K562 (cell line): ENCODE data around the gene CSE1L. TPM values are rescaled to one million over a fixed set of nuclear protein-coding genes. Genes with fewer than 3 reads are reported as not detected.

Experiments
- ARID4B ChIP-seq: sonication (generic); formaldehyde crosslinking; IDR thresholded peaks from 2 replicates; pipeline ENCODE4 v1.8.0; 2022; ENCODE audit warnings: mild to moderate bottlenecking, missing genetic modification reagents
- C11orf30 ChIP-seq: fragments of 450-650 bp; IDR thresholded peaks from 2 replicates; pipeline ENCODE4 v1.6.1; 2016; ENCODE audit warnings: low read depth, mild to moderate bottlenecking
- CCAR2 ChIP-seq: fragments of 200-400 bp; formaldehyde crosslinking; IDR thresholded peaks from 2 replicates; pipeline ENCODE4 v1.6.1; 2017; ENCODE audit warnings: mild to moderate bottlenecking, low read depth, low read length
- EWSR1 ChIP-seq: fragments of 450-650 bp; IDR thresholded peaks from 2 replicates; pipeline ENCODE4 v1.6.1; 2018; ENCODE audit warnings: borderline replicate concordance, mild to moderate bottlenecking, low read depth, moderate library complexity; ENCODE audit not compliant: partially characterized antibody
- FOXJ3 ChIP-seq: sonication (generic); formaldehyde crosslinking; IDR thresholded peaks from 2 replicates; pipeline ENCODE4 v1.4.0; 2020; ENCODE audit warnings: mild to moderate bottlenecking, missing genetic modification reagents
- HLTF ChIP-seq: fragments of 450-650 bp; IDR thresholded peaks from 2 replicates; pipeline ENCODE4 v1.6.1; 2016
- MAFG ChIP-seq: fragments of 450-650 bp; conservative IDR thresholded peaks from 2 replicates; pipeline ENCODE4 v1.6.1; 2016; ENCODE audit warnings: missing genetic modification characterization, missing compliant biosample characterization
- MAFK ChIP-seq: IDR thresholded peaks from 2 replicates; pipeline ENCODE4 v1.6.1; 2011; ENCODE audit warnings: low read length, improper control_type of control experiment
- ZBTB17 ChIP-seq: fragments of 450-650 bp; formaldehyde crosslinking; IDR thresholded peaks from 2 replicates; pipeline ENCODE4 v1.4.0; 2020; ENCODE audit warnings: mild to moderate bottlenecking
- ZNF316 ChIP-seq: fragments of 450-650 bp; IDR thresholded peaks from 2 replicates; pipeline ENCODE4 v1.6.1; 2016
- polyA plus RNA-seq, 8 experiments: library from polyadenylated mRNA; depleted of rRNA in 4 of 8; stranded (reverse) in 5 of 8; unstranded in 3 of 8; fragments of >200 nt; fragmentation: Nextera tagmentation in 2 of 8; fragmentation: Illumina TruSeq in 1 of 8; extraction: Ambion mirVana in 2 of 8; extraction: Trizol in 1 of 8; gene quantifications; 2 replicates each; pipeline versions ENCODE4 v1.2.1 to v1.2.3, GENCODE V29; 2011 to 2014; ENCODE audit warnings: inconsistent platforms in 1 of 8, missing spikeins in 1 of 8
- total RNA-seq, 7 experiments: library from RNA; depleted of rRNA in 6 of 7; stranded (reverse); fragments of >200 nt in 6 of 7; fragmentation: Illumina TruSeq in 2 of 7; extraction: Trizol in 2 of 7; gene quantifications; 2 replicates each; pipeline versions ENCODE4 v1.2.1 to v1.2.3, GENCODE V29; 2011 to 2021; ENCODE audit warnings: low replicate concordance in 1 of 7
- TF ChIP-seq, protein P1 (sequence below): fragments of 200-600 bp; sonication (generic); IDR thresholded peaks from one replicate; pipeline ENCODE4 v1.6.1; 2012; ENCODE audit warnings: mild to moderate bottlenecking, low read depth, low read length, inconsistent platforms

CSE1L gene
- total and polyA plus RNA-seq, 9 of the 15 experiments (the other 6 are each of a cell fraction or from before 2014, with no cell fraction given), result 138 to 280 (median 209) TPM

GRCh38 chr20:49115564-49115963, 69.5 kb downstream of the CSE1L start (continued):
- TF ChIP-seq, protein P1, sequence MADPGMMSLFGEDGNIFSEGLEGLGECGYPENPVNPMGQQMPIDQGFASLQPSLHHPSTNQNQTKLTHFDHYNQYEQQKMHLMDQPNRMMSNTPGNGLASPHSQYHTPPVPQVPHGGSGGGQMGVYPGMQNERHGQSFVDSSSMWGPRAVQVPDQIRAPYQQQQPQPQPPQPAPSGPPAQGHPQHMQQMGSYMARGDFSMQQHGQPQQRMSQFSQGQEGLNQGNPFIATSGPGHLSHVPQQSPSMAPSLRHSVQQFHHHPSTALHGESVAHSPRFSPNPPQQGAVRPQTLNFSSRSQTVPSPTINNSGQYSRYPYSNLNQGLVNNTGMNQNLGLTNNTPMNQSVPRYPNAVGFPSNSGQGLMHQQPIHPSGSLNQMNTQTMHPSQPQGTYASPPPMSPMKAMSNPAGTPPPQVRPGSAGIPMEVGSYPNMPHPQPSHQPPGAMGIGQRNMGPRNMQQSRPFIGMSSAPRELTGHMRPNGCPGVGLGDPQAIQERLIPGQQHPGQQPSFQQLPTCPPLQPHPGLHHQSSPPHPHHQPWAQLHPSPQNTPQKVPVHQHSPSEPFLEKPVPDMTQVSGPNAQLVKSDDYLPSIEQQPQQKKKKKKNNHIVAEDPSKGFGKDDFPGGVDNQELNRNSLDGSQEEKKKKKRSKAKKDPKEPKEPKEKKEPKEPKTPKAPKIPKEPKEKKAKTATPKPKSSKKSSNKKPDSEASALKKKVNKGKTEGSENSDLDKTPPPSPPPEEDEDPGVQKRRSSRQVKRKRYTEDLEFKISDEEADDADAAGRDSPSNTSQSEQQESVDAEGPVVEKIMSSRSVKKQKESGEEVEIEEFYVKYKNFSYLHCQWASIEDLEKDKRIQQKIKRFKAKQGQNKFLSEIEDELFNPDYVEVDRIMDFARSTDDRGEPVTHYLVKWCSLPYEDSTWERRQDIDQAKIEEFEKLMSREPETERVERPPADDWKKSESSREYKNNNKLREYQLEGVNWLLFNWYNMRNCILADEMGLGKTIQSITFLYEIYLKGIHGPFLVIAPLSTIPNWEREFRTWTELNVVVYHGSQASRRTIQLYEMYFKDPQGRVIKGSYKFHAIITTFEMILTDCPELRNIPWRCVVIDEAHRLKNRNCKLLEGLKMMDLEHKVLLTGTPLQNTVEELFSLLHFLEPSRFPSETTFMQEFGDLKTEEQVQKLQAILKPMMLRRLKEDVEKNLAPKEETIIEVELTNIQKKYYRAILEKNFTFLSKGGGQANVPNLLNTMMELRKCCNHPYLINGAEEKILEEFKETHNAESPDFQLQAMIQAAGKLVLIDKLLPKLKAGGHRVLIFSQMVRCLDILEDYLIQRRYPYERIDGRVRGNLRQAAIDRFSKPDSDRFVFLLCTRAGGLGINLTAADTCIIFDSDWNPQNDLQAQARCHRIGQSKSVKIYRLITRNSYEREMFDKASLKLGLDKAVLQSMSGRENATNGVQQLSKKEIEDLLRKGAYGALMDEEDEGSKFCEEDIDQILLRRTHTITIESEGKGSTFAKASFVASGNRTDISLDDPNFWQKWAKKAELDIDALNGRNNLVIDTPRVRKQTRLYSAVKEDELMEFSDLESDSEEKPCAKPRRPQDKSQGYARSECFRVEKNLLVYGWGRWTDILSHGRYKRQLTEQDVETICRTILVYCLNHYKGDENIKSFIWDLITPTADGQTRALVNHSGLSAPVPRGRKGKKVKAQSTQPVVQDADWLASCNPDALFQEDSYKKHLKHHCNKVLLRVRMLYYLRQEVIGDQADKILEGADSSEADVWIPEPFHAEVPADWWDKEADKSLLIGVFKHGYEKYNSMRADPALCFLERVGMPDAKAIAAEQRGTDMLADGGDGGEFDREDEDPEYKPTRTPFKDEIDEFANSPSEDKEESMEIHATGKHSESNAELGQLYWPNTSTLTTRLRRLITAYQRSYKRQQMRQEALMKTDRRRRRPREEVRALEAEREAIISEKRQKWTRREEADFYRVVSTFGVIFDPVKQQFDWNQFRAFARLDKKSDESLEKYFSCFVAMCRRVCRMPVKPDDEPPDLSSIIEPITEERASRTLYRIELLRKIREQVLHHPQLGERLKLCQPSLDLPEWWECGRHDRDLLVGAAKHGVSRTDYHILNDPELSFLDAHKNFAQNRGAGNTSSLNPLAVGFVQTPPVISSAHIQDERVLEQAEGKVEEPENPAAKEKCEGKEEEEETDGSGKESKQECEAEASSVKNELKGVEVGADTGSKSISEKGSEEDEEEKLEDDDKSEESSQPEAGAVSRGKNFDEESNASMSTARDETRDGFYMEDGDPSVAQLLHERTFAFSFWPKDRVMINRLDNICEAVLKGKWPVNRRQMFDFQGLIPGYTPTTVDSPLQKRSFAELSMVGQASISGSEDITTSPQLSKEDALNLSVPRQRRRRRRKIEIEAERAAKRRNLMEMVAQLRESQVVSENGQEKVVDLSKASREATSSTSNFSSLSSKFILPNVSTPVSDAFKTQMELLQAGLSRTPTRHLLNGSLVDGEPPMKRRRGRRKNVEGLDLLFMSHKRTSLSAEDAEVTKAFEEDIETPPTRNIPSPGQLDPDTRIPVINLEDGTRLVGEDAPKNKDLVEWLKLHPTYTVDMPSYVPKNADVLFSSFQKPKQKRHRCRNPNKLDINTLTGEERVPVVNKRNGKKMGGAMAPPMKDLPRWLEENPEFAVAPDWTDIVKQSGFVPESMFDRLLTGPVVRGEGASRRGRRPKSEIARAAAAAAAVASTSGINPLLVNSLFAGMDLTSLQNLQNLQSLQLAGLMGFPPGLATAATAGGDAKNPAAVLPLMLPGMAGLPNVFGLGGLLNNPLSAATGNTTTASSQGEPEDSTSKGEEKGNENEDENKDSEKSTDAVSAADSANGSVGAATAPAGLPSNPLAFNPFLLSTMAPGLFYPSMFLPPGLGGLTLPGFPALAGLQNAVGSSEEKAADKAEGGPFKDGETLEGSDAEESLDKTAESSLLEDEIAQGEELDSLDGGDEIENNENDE, result no peak
- TF ChIP-seq ZBTB17 (CRISPR knock-in tag) (no peak), MAFK (peak; percentile 89), ZNF316 (peak; percentile 90), CCAR2 (no peak), MAFG (peak; percentile 81), C11orf30 (peak; percentile 83), HLTF (no peak), FOXJ3 (CRISPR knock-in tag) (no peak), EWSR1 (no peak), ARID4B (CRISPR knock-in tag) (no peak)
- TF ChIP-seq, all 486 proteins: peak for 5
